ENCODE results near the gene HSPA5.
"Not testable (repeated sequence)": the region's sequence is repeated elsewhere in the genome, so short reads cannot be mapped to it uniquely, and the experiment has no call there.

The HSPA5 gene

GRCh38 chr9:125258832-125259534 is 17.8 kb upstream of the HSPA5 start:
- no peaks in the 10 kb centered on the region for H3K27me3 Mint-ChIP-seq
- no peak overlapping the region for H3K4me3 Mint-ChIP-seq
- peaks cover 19% of the 10 kb centered on the region for H3K4me1 Mint-ChIP-seq (ENCODE audit: low read depth)
- peaks cover 2% of the 10 kb centered on the region for H3K36me3 Mint-ChIP-seq
- no peak overlapping the region for H3K27ac Mint-ChIP-seq
- H3K9me3 Mint-ChIP-seq (ENCODE audit: low read depth) = no peaks in the 10 kb centered on the region

GRCh38 chr9:125258160-125258785 is 17.1 kb upstream of the HSPA5 start:
- H3K36me3 Mint-ChIP-seq = no peaks in the 10 kb centered on the region
- peaks cover 13% of the 10 kb centered on the region for H3K4me1 Mint-ChIP-seq (ENCODE audit: low read depth)
- H3K4me3 Mint-ChIP-seq = no peak overlapping the region
- H3K27ac Mint-ChIP-seq = no peak overlapping the region
- no peaks in the 10 kb centered on the region for H3K9me3 Mint-ChIP-seq (ENCODE audit: low read depth)
- H3K27me3 Mint-ChIP-seq = no peaks in the 10 kb centered on the region

GRCh38 chr9:125255781-125256391 is 14.7 kb upstream of the HSPA5 start:
- Mint-ChIP-seq H3K4me3 (no peak overlapping the region), H3K4me1 (ENCODE audit: low read depth) (peaks cover 1% of the 10 kb centered on the region), H3K36me3 (no peaks in the 10 kb centered on the region), H3K9me3 (ENCODE audit: low read depth) (no peaks in the 10 kb centered on the region), H3K27ac (no peak overlapping the region), H3K27me3 (no peaks in the 10 kb centered on the region)

- no peaks in the 10 kb centered on the region for H3K9me3 Mint-ChIP-seq (ENCODE audit: low read depth)
- H3K36me3 Mint-ChIP-seq = no peaks in the 10 kb centered on the region
- H3K4me3 Mint-ChIP-seq = no peak overlapping the region
- no peaks in the 10 kb centered on the region for H3K4me1 Mint-ChIP-seq (ENCODE audit: low read depth)
- no peak overlapping the region for H3K27ac Mint-ChIP-seq
- H3K27me3 Mint-ChIP-seq = no peaks in the 10 kb centered on the region
Observed at GRCh38 chr9:125254231-125254630, 13.1 kb upstream of the HSPA5 start.

GRCh38 chr9:125246261-125246667 is 5.1 kb upstream of the HSPA5 start:
- H3K36me3 Mint-ChIP-seq = no peaks in the 10 kb centered on the region
- no peak overlapping the region for H3K4me3 Mint-ChIP-seq
- H3K4me1 Mint-ChIP-seq (ENCODE audit: low read depth) = peaks cover 15% of the 10 kb centered on the region
- no peaks in the 10 kb centered on the region for H3K9me3 Mint-ChIP-seq (ENCODE audit: low read depth)
- no peaks in the 10 kb centered on the region for H3K27me3 Mint-ChIP-seq
- no peak overlapping the region for H3K27ac Mint-ChIP-seq

- Mint-ChIP-seq H3K27ac (peak overlapping the region; percentile 79), H3K27me3 (no peaks in the 10 kb centered on the region), H3K4me1 (ENCODE audit: low read depth) (peaks cover 20% of the 10 kb centered on the region), H3K36me3 (peaks cover 11% of the 10 kb centered on the region), H3K4me3 (peak overlapping the region; percentile 51), H3K9me3 (ENCODE audit: low read depth) (no peaks in the 10 kb centered on the region)
Observed at GRCh38 chr9:125243792-125244260, 2.7 kb upstream of the HSPA5 start.

- H3K4me1 Mint-ChIP-seq (ENCODE audit: low read depth) = peaks cover 36% of the 10 kb centered on the region
- peak overlapping the region; percentile 98 for H3K27ac Mint-ChIP-seq
- H3K27me3 Mint-ChIP-seq = no peaks in the 10 kb centered on the region
- H3K9me3 Mint-ChIP-seq (ENCODE audit: low read depth) = no peaks in the 10 kb centered on the region
- H3K4me3 Mint-ChIP-seq = peak overlapping the region; percentile 98
- peaks cover 22% of the 10 kb centered on the region for H3K36me3 Mint-ChIP-seq
Observed at GRCh38 chr9:125241863-125242739, 958 bp upstream of the HSPA5 start.

- Mint-ChIP-seq H3K27ac (peak overlapping the region; percentile 98), H3K9me3 (ENCODE audit: low read depth) (no peaks in the 10 kb centered on the region), H3K27me3 (no peaks in the 10 kb centered on the region), H3K36me3 (peaks cover 29% of the 10 kb centered on the region), H3K4me3 (peak overlapping the region; percentile 98), H3K4me1 (ENCODE audit: low read depth) (peaks cover 51% of the 10 kb centered on the region)
Observed at GRCh38 chr9:125240649-125240999, 519 bp downstream of the HSPA5 start.

- Mint-ChIP-seq H3K9me3 (ENCODE audit: low read depth) (no peaks in the 10 kb centered on the region), H3K27ac (peak overlapping the region; percentile 98), H3K36me3 (peaks cover 33% of the 10 kb centered on the region), H3K4me1 (ENCODE audit: low read depth) (peaks cover 58% of the 10 kb centered on the region), H3K4me3 (peak overlapping the region; percentile 98), H3K27me3 (no peaks in the 10 kb centered on the region)
Observed at GRCh38 chr9:125239631-125240597, 1.2 kb downstream of the HSPA5 start.

GRCh38 chr9:125238915-125239446 is 2.2 kb downstream of the HSPA5 start:
- H3K36me3 Mint-ChIP-seq = peaks cover 33% of the 10 kb centered on the region
- H3K4me3 Mint-ChIP-seq = peak overlapping the region; percentile 98
- peaks cover 59% of the 10 kb centered on the region for H3K4me1 Mint-ChIP-seq (ENCODE audit: low read depth)
- no peaks in the 10 kb centered on the region for H3K27me3 Mint-ChIP-seq
- H3K27ac Mint-ChIP-seq = peak overlapping the region; percentile 71
- no peaks in the 10 kb centered on the region for H3K9me3 Mint-ChIP-seq (ENCODE audit: low read depth)

- no peaks in the 10 kb centered on the region for H3K27me3 Mint-ChIP-seq
- no peaks in the 10 kb centered on the region for H3K9me3 Mint-ChIP-seq (ENCODE audit: low read depth)
- peak overlapping the region; percentile 98 for H3K4me3 Mint-ChIP-seq
- H3K4me1 Mint-ChIP-seq (ENCODE audit: low read depth) = peaks cover 57% of the 10 kb centered on the region
- peak overlapping the region; percentile 71 for H3K27ac Mint-ChIP-seq
- H3K36me3 Mint-ChIP-seq = peaks cover 33% of the 10 kb centered on the region
Observed at GRCh38 chr9:125238127-125238914, 2.8 kb downstream of the HSPA5 start.

- not testable (repeated sequence) for H3K27me3 Mint-ChIP-seq; H3K9me3 Mint-ChIP-seq (ENCODE audit: low read depth)
- H3K27ac Mint-ChIP-seq = peak overlapping the region; percentile 71
- H3K4me1 Mint-ChIP-seq (ENCODE audit: low read depth) = peaks cover 49% of the 10 kb centered on the region
- H3K4me3 Mint-ChIP-seq = peak overlapping the region; percentile 98
- H3K36me3 Mint-ChIP-seq = peaks cover 33% of the 10 kb centered on the region
Observed at GRCh38 chr9:125236520-125237159, 4.5 kb downstream of the HSPA5 start.

All from activated naive CD8-positive, alpha-beta T cell (primary cell).